HG03039 (cell line): Measurements from ENCODE around the gene XYLB.

ENCODE experiments used
- ATAC-seq: cut with Tn5 transposase; IDR thresholded peaks from one replicate; pipeline ENCODE4 v1.9.1; 2021; ENCODE audit warnings: mild to moderate bottlenecking, moderate library complexity; ENCODE audit not compliant: unreplicated experiment

Gene XYLB

DNA sequence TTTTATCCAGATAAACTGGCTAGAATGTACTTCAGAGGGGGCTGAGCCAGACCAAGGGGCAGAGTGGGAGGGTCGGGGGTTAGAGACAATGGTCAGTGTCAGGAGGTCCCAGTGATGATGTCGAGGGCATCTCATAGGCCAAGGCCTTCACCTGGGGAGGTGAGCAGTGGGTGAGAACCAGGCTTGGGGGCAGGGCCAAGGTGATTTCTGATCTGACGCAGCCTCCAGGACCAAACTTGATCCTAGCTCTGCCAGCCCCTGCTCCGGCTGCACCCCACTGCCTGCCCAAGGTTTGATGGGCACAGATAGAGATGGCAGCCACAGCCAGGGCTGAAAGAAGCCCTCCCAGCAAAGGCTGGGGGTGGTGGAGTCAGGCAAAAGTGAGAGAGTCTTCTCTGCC is 14.9 kb downstream of the XYLB start:
- ATAC-seq: no peak

- no peak for ATAC-seq
Measured at GRCh38 chr3:38362825-38363224, 16.2 kb downstream of the XYLB start.

GRCh38 chr3:38364721-38365400 is 18.3 kb downstream of the XYLB start:
- no peak for ATAC-seq

- ATAC-seq: no peak
Measured at GRCh38 chr3:38365469-38366062, 19.0 kb downstream of the XYLB start.

DNA sequence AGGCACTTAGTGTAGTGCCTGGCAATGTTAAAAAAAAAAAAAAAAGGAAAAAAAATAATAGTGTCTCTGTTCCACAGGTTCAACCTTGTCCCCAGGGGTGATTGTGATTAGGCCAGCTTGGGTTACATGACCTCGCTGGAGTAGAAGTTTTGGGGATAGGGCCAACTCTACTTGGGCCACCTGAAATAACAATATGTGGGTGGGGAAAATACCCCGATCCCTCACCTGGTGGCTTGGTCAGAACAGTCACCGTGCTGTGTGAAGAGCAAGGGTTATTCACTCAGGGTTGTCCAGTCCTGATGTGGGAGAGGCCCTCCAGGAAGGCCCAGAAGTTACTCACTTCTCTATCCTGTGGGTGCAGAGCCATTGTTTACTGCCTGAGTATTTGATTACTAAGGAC is 19.5 kb downstream of the XYLB start:
- no peak for ATAC-seq

DNA sequence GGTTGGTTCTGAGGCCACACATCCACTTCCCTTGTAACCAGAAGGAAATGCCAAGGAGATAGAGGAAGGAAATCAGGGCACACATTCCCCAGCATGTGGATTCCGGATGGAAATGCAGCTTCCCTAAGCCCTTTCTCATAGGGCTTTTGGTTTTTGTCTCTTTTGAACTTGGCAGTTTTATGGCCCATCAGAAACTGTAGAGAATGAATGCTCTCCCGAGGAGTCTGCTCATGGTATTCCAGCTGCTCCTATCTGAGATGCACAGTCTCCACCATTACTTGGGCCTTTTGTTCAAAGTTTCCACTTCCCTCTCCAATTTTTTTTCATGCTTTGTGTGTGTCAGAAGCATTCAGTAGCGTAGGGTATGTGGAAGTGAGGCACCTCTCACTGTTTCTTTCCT is 21.2 kb downstream of the XYLB start:
- ATAC-seq: no peak

DNA sequence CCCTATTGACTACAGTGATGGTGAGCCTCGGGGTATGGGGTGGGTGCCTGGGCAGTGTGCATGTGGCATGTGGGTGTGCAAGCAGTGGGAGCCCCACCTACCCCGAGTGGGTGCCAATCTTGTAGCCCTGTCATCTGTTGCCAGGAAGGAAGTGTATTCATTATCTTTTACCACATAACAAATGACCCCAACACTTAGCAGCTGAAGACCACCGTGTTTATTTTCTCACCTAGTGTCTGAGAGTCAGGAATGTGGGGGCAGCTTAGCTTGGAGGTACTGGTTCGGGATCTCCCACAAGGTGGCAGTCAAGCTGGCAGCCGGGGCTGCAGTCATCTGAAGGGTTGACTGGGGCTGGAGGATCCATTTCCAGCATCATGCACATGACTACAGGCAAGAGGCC is 21.7 kb downstream of the XYLB start:
- no peak for ATAC-seq

DNA sequence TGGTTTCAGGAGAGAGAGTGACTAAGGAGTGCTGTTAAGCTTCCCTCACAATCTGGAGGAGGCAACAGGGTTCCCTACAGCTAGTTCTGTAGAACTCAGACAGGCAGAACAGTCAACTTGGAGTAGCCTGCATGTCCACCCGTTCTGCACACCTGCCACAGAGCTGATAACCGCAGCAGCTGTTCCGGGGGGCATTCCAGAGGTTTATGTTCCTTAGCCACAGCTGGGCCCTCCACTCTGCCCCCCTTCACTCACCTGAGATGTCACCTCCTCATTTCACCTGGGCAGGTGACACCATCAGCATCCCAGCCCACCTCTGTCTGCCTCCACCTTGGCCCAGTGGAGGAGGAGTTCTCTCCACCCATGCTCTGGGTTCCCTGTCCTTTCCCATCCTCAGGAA is 22.6 kb downstream of the XYLB start:
- no peak for ATAC-seq

DNA sequence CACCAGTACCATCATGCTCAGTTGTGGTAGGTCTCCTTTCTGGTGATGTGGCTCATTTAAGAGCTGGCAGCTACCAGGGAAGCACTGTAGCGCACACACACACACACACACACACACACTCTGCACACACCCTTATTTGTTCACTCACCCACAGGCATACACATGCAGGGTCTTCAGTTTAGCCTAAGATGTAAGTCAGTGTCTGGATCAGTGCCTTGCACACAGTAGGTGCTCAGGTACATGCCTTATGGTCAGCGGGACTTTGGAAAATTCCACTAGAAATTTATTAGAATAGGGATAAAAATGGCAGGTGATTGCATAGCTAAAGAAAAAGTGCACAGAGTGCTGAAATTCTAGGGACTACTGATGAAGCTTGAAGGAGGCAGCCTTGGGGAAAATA is 23.6 kb downstream of the XYLB start:
- ATAC-seq: no peak

DNA sequence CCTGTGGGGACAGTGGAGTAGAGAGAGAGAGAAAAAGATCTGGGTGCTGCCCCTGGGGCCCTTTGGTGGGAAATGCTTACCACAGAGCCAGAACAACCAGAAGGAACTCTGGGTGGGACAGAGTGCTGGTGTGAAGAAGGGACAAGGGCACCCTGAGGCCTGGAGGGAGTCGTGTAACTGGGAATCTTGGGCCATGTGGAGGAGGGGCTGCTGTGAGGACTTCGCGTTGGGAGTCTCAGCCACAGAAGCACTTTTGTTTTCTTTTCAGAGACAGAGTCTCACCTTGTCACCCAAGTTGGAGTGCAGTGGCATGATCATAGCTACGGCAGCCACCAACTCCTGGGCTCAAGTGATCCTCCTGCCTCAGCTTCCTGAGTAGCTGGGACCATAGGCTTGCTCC is 24.3 kb downstream of the XYLB start:
- no peak for ATAC-seq

- ATAC-seq: no peak
Measured at GRCh38 chr3:38371541-38372213, 25.1 kb downstream of the XYLB start.

DNA sequence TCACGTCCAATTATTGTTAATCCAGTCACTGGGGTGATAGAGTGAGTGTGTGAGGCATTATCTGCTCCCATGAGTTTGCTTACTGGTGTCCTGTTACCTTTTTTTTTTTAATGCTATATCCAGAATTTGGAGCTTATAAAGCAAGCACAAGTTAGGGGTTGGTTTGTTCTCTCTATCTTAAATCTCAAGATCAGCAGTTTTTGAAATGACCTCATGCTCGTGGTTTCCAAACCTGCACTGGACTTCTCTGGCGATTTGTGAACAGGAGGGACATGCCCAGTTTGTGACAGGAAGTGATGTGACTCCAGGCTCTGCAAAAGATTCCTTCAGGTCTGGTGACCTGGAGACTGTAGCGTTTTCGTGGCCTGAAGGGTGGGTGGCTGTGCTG is 25.6 kb downstream of the XYLB start:
- no peak for ATAC-seq

- ATAC-seq: no peak
Measured at GRCh38 chr3:38374221-38374620, 27.6 kb downstream of the XYLB start.

DNA sequence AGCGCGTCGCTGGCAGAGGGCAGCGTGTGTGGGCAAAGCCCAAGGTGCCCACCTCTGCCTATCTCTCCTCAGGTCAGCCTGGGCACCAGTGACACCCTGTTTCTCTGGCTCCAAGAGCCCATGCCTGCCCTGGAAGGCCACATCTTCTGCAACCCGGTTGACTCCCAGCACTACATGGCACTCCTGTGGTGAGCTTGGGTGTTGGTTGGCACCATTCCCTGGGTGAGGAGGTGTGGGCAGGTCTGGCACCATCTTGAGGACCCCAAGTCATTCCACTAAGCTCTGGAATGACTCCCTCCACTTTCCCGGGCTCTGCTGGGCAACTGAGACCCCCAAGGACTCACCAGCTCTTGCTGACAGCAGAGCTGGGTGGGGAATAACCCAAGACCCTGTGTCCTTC is 28.5 kb downstream of the XYLB start:
- ATAC-seq: no peak

DNA sequence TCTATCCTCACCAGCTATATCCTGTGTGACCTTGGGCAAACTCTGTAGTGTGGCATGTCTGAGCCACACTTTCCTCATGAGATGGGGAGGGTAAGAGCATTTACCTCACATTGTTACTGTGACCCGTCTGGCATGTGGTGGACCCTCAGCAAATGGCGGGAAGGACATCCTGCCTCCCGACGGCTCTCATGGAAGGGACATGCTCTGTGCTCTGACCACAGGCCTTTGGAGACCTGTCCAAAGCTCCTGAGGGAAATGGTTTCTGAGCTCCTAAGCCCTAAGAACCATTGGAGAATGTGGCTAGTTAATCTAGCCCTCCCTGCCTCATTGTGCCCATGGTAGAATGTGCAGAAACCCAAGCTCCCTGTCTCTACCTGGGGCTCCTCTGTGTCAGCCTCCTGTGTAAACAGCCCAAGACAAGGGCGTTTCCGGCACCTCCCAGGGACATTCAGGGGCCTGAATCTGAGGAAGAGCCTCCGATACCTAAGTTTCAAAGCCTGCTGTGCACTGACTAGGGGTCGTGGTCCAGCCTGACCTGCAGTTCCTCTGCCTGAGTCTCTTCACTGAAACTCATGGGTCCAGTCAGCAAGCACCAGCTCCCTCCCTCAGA is 29.0 kb downstream of the XYLB start:
- no peak for ATAC-seq

GRCh38 chr3:38376098-38376816 is 29.7 kb downstream of the XYLB start:
- no peak for ATAC-seq

DNA sequence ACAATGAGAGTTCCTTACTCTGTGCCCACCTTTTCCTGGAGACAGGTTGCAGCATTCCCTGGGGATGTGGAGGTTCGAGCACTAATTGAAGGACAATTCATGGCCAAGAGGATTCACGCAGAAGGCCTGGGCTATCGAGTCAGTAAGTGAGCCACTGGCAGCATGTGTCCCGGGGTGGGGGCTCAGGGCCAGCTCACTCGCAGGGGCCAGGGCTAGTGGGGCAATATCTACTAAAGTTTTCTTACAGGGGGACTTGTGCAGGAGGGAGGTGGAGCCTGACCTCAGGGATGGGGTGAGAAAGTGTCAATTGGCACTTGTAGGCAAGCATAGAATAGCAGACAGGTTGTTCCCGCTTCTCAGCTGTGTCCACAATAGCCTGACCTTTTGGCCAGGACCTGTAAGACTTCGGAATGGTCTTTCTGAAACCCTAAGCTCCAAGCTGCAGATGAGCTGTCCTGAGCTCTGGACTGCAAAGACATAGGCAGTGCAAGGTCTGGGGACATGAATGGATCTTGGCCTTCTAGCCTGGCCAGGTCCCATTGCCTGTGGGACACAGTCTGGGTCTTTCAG is 32.7 kb downstream of the XYLB start:
- ATAC-seq: no peak

- no peak for ATAC-seq
Measured at GRCh38 chr3:38382506-38383080, 36.0 kb downstream of the XYLB start.

- ATAC-seq: no peak
Measured at GRCh38 chr3:38383156-38383875, 36.7 kb downstream of the XYLB start.
